GM23338 (cell line): ENCODE results near the gene MAP1LC3B2.

Source experiments
- CTCF ChIP-seq, 2 experiments: fragments of 200-600 bp in 1 of 2; sonication (generic) in 1 of 2; conservative IDR thresholded peaks; 2 replicates each; pipeline versions ENCODE4 v1.5.1 to v1.6.1; 2016 to 2017; ENCODE audit warnings: antibody characterized with exemption in 2 of 2, low read depth in 2 of 2, mild to moderate bottlenecking in 2 of 2, moderate library complexity in 1 of 2
- EZH2 ChIP-seq: fragments of 200-600 bp; sonication (generic); IDR thresholded peaks from one replicate; pipeline ENCODE4 v1.8.0; 2017; ENCODE audit warnings: antibody characterized with exemption, mild to moderate bottlenecking, low read depth; ENCODE audit not compliant: unreplicated experiment
- EZH2phosphoT487 ChIP-seq: fragments of 200-600 bp; sonication (generic); IDR thresholded peaks from one replicate; pipeline ENCODE4 v1.8.1; 2018; ENCODE audit warnings: antibody characterized with exemption; ENCODE audit not compliant: unreplicated experiment
- POLR2AphosphoS5 ChIP-seq: IDR thresholded peaks from 2 replicates; pipeline ENCODE4 v1.6.1; 2016; ENCODE audit warnings: antibody characterized with exemption, low read depth
- ZNF114 ChIP-seq: fragments of 250-450 bp; sonication (Bioruptor Pico); IDR thresholded peaks from 2 replicates; pipeline ENCODE4 v1.5.0; 2020; ENCODE audit warnings: mild to moderate bottlenecking, moderate library complexity
- ZNF462 ChIP-seq: fragments of 250-450 bp; sonication (Bioruptor Pico); IDR thresholded peaks from 2 replicates; pipeline ENCODE4 v1.5.0; 2020; ENCODE audit warnings: mild to moderate bottlenecking, moderate library complexity

- TF ChIP-seq CTCF (conservative IDR thresholded peaks at IDR 0.05; ENCODE audit: low read depth in 2 of 2) = no peak
- TF ChIP-seq EZH2 = no peak
- no peak for TF ChIP-seq EZH2phosphoT487
- no peak for TF ChIP-seq POLR2AphosphoS5
- TF ChIP-seq ZNF462 (CRISPR knock-in tag) = no peak
- TF ChIP-seq ZNF114 (CRISPR knock-in tag) = no peak
These were observed 29.5 kb upstream of the MAP1LC3B2 start for GRCh38 chr12:116529686-116530085.
